Thyroid gland (tissue), 4 donors: ENCODE results near the gene MACROH2A1.

Experiments
- POLR2A ChIP-seq, 2 donors: fragments of 450-650 bp; IDR thresholded peaks; one replicate each; pipeline ENCODE4 v1.6.1; 2017; ENCODE audit warnings: antibody characterized with exemption in 2 of 2, mild to moderate bottlenecking in 2 of 2, moderate library complexity in 1 of 2
- TF ChIP-seq, protein P1 (sequence below), 6 experiments: fragments of 200-600 bp in 3 of 6; fragments of 450-650 bp in 3 of 6; sonication (generic) in 3 of 6; IDR thresholded peaks; one replicate each; pipeline ENCODE4 v1.5.1; 2016 to 2019; ENCODE audit warnings: antibody characterized with exemption in 6 of 6, mild to moderate bottlenecking in 2 of 6, inconsistent platforms in 1 of 6, moderate library complexity in 1 of 6

GRCh38 chr5:135446615-135447014 is 47.6 kb upstream of the MACROH2A1 start:
- TF ChIP-seq, protein P1, sequence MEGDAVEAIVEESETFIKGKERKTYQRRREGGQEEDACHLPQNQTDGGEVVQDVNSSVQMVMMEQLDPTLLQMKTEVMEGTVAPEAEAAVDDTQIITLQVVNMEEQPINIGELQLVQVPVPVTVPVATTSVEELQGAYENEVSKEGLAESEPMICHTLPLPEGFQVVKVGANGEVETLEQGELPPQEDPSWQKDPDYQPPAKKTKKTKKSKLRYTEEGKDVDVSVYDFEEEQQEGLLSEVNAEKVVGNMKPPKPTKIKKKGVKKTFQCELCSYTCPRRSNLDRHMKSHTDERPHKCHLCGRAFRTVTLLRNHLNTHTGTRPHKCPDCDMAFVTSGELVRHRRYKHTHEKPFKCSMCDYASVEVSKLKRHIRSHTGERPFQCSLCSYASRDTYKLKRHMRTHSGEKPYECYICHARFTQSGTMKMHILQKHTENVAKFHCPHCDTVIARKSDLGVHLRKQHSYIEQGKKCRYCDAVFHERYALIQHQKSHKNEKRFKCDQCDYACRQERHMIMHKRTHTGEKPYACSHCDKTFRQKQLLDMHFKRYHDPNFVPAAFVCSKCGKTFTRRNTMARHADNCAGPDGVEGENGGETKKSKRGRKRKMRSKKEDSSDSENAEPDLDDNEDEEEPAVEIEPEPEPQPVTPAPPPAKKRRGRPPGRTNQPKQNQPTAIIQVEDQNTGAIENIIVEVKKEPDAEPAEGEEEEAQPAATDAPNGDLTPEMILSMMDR (IDR thresholded peaks at IDR 0.05), result no peak
- no peak for TF ChIP-seq POLR2A (IDR thresholded peaks at IDR 0.05)
